Measurements from ENCODE around the gene SMARCC2. TPM values are rescaled to one million over a fixed set of nuclear protein-coding genes. Genes with fewer than 3 reads are reported as not detected.

Gene SMARCC2
- total and polyA plus RNA-seq, 9 of the 15 experiments (the other 6 are each of a cell fraction or from before 2014, with no cell fraction given): 11.9 to 86.0 (median 36.6) TPM

- in situ Hi-C loops (cut with MboI) (loop anchor here (5.0 to 10.0 kb wide), 2 partner anchors 59 to 336 kb away; partner anchors contain the start of genes SMARCC2 and SPRYD4), intact Hi-C loops (cut with micrococcal nuclease) (no loop called here)
- ChIA-PET POLR2A (interaction anchor here (0.6 to 5.6 kb wide), 15 partner anchors 9 to 510 kb away, joined by 3 to 85 read pairs (median 7); partner anchors contain the start of genes MYL6, PA2G4, RNF41 and RPL41), CTCF (ENCODE audit: low intra/inter-chr PET ratio) (no interaction called here)
- Histone ChIP-seq H3K9me1 (ENCODE audit: control insufficient read depth, insufficient read depth, low read length) (peaks cover 6% of the 10 kb centered on the region), H3K4me3 (peak overlapping the region; percentile 92), H2AFZ (ENCODE audit: low read depth, low read length) (peak overlapping the region; percentile 34; the same call in 1 of the 2 replicates), H3K4me2 (ENCODE audit: insufficient read depth, low read length) (peak overlapping the region; percentile 98), H3K79me2 (ENCODE audit: control insufficient read depth, insufficient read depth, low read length) (peaks cover 55% of the 10 kb centered on the region), H3K36me3 (ENCODE audit: control insufficient read depth, insufficient read depth, low read length) (peaks cover 43% of the 10 kb centered on the region), H3K9me3 (replicated peaks; ENCODE audit: control insufficient read depth, insufficient read depth, low read depth, low read length) (no peaks in the 10 kb centered on the region), H3K4me1 (replicated peaks in 1 of 2; ENCODE audit: control insufficient read depth in 2 of 2, insufficient read depth in 2 of 2, low read length in 2 of 2) (peaks cover 31 to 44% of the 10 kb centered on the region in 2 experiments), H3K27me3 (ENCODE audit: control insufficient read depth in 2 of 2, insufficient read depth in 2 of 2, low read length in 2 of 2) (no peaks in the 10 kb centered on the region), H3K27ac (ENCODE audit: extremely low read depth, low read depth, low read length) (peak overlapping the region; percentile 93), H4K20me1 (replicated peaks; ENCODE audit: control insufficient read depth, insufficient read depth, low read length) (peaks cover 5% of the 10 kb centered on the region), H3K9ac (ENCODE audit: insufficient read depth in 1 of 2, low read depth in 2 of 2, low read length in 2 of 2) (peak overlapping the region; percentile 96 to 98)
- peak in 2 of 4 experiments; percentile 33 to 35 for DNase-seq (ENCODE audit: extremely low read depth in 1 of 4, low spot score in 3 of 4)
- WGBS (ENCODE audit: insufficient coverage, low coverage, missing lambda C conversion rate): 0% methylated on average over 20 of the region's 20 CpGs
- peak; percentile 2 for ATAC-seq
- no TSS peak for BruUV-seq (replicated peaks)
- no peak for FAIRE-seq
- TF ChIP-seq ZNF444 (CRISPR knock-in tag; IDR thresholded peaks at IDR 0.05) (0 out of 2 replicates have a peak, but pooled peaks have one; percentile 5), CHD1 (IDR thresholded peaks at IDR 0.05; ENCODE audit: low read length) (peak; percentile 94), GMEB1 (CRISPR knock-in tag; IDR thresholded peaks at IDR 0.05) (no peak), SAP30 (IDR thresholded peaks at IDR 0.05; ENCODE audit: borderline replicate concordance, insufficient read depth, low read depth, low read length, poor library complexity, severe bottlenecking) (peak; percentile 63), TRIM28 (IDR thresholded peaks at IDR 0.05) (no peak), NR1H2 (CRISPR knock-in tag; IDR thresholded peaks at IDR 0.05) (peak; percentile 64; the same call in 1 of the 2 replicates), ZBTB40 (IDR thresholded peaks at IDR 0.05) (peak; percentile 27; the same call in 1 of the 2 replicates), ZBTB40 (CRISPR knock-in tag; IDR thresholded peaks at IDR 0.05) (no peak)
- TF ChIP-seq, protein P1, sequence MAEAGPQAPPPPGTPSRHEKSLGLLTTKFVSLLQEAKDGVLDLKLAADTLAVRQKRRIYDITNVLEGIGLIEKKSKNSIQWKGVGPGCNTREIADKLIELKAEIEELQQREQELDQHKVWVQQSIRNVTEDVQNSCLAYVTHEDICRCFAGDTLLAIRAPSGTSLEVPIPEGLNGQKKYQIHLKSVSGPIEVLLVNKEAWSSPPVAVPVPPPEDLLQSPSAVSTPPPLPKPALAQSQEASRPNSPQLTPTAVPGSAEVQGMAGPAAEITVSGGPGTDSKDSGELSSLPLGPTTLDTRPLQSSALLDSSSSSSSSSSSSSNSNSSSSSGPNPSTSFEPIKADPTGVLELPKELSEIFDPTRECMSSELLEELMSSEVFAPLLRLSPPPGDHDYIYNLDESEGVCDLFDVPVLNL (CRISPR knock-in tag; IDR thresholded peaks at IDR 0.05; ENCODE audit: low read depth): 0 out of 2 replicates have a peak, but pooled peaks have one; percentile 58
Observed at GRCh38 chr12:56128670-56129205, 60.5 kb downstream of the SMARCC2 start.

Measured in K562 (cell line).